ENCODE measurements around the gene CWH43. TPM values are rescaled to one million over a fixed set of nuclear protein-coding genes. Genes with fewer than 3 reads are reported as not detected.
"Not testable (repeated sequence)": the region's sequence is repeated elsewhere in the genome, so short reads cannot be mapped to it uniquely, and the experiment has no call there.

Gene CWH43
- total and polyA plus RNA-seq, 10 donors, result not detected

DNA sequence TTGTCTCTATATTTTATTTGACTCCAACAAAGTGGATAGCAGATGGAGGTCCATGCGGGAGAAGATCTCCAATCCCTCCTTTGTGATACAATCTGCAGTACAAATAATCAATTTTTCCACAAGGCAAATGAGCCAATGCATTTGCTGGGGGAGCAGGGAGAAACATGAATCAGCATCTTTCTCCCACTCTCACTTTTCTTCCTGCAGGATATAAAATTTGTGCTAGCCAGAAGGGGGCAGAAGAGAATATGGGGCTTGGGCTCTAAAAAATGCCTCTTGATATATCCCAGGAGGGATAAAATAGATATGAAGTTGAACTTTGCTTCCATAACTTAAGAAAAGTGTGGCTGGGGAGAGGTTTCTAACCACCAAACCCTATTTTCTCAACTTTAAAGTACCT, 38.3 kb upstream of the CWH43 start:
- intact Hi-C loops (cut with DNase I; ENCODE audit: low total_unique reads), result no loop called here
- no peaks in the 10 kb centered on the region for H3K4me1 ChIP-seq
- peaks cover 0 to 14% (median 8%) of the 10 kb centered on the region in 8 donors for H3K9me3 ChIP-seq
- H3K4me3 ChIP-seq, result no peak overlapping the region
- no peak for DNase-seq
- TF ChIP-seq, protein P1, sequence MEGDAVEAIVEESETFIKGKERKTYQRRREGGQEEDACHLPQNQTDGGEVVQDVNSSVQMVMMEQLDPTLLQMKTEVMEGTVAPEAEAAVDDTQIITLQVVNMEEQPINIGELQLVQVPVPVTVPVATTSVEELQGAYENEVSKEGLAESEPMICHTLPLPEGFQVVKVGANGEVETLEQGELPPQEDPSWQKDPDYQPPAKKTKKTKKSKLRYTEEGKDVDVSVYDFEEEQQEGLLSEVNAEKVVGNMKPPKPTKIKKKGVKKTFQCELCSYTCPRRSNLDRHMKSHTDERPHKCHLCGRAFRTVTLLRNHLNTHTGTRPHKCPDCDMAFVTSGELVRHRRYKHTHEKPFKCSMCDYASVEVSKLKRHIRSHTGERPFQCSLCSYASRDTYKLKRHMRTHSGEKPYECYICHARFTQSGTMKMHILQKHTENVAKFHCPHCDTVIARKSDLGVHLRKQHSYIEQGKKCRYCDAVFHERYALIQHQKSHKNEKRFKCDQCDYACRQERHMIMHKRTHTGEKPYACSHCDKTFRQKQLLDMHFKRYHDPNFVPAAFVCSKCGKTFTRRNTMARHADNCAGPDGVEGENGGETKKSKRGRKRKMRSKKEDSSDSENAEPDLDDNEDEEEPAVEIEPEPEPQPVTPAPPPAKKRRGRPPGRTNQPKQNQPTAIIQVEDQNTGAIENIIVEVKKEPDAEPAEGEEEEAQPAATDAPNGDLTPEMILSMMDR (IDR thresholded peaks at IDR 0.05 in 8 of 11, conservative IDR thresholded peaks at IDR 0.05 in 3 of 11), result no peak
- TF ChIP-seq POLR2A (IDR thresholded peaks at IDR 0.05) (no peak), POLR2AphosphoS5 (IDR thresholded peaks at IDR 0.05) (no peak)
- WGBS, 5 donors, result 83 to 97% (median 94%) methylated on average over 1 of the region's 1 CpG
- H3K27me3 ChIP-seq (replicated peaks in 1 of 7), result no peaks in the 10 kb centered on the region
- no peak overlapping the region for H3K27ac ChIP-seq
- H3K36me3 ChIP-seq, result no peaks in the 10 kb centered on the region

GRCh38 chr4:48949086-48949485, 37.0 kb upstream of the CWH43 start:
- DNase-seq, result no peak
- TF ChIP-seq, protein P1 (IDR thresholded peaks at IDR 0.05 in 8 of 11, conservative IDR thresholded peaks at IDR 0.05 in 3 of 11), result no peak
- TF ChIP-seq POLR2A (IDR thresholded peaks at IDR 0.05), result no peak
- no peak for TF ChIP-seq POLR2AphosphoS5 (IDR thresholded peaks at IDR 0.05)
- Histone ChIP-seq H3K4me3 (no peak overlapping the region), H3K36me3 (no peaks in the 10 kb centered on the region), H3K27ac (no peak overlapping the region), H3K9me3 (peaks cover 0 to 16% (median 8%) of the 10 kb centered on the region in 8 donors), H3K27me3 (replicated peaks in 1 of 7) (no peaks in the 10 kb centered on the region), H3K4me1 (no peaks in the 10 kb centered on the region)
- intact Hi-C loops (cut with DNase I; ENCODE audit: low total_unique reads), result no loop called here

- intact Hi-C loops (cut with DNase I; ENCODE audit: low total_unique reads), result no loop called here
- peaks cover 0 to 16% (median 8%) of the 10 kb centered on the region in 8 donors for H3K9me3 ChIP-seq
- no peak overlapping the region for H3K4me3 ChIP-seq
- no peak for DNase-seq
- H3K27ac ChIP-seq, result no peak overlapping the region
- no peaks in the 10 kb centered on the region for H3K27me3 ChIP-seq (replicated peaks in 1 of 7)
- WGBS, 5 donors, result 76 to 89% (median 83%) methylated on average over 4 of the region's 4 CpGs
- no peak for TF ChIP-seq POLR2AphosphoS5 (IDR thresholded peaks at IDR 0.05)
- TF ChIP-seq, protein P1 (IDR thresholded peaks at IDR 0.05 in 8 of 11, conservative IDR thresholded peaks at IDR 0.05 in 3 of 11), result no peak
- no peak for TF ChIP-seq POLR2A (IDR thresholded peaks at IDR 0.05)
- H3K36me3 ChIP-seq, result no peaks in the 10 kb centered on the region
- H3K4me1 ChIP-seq, result no peaks in the 10 kb centered on the region
These were observed 36.4 kb upstream of the CWH43 start for GRCh38 chr4:48949518-48950219.

DNA sequence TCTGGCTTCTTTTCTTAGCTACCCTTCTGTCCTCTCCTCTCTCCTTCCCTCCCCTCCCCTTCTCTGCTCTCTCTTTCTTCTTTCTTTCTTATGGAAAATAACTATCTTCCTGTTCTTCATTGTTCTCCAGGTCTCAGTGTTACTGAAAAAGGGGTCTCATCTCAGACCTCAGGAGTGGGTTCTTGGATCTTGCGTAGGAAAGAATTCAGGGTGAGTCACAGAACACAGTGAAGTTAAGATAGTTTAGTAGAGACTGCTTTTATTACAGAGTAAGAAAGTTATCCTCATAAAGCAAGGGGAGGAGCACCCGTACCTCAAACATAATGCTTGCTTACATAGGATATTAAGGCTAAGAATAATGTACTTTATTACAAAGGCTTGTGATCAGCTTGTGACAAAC, 31.8 kb upstream of the CWH43 start:
- no peak for TF ChIP-seq POLR2AphosphoS5 (IDR thresholded peaks at IDR 0.05)
- TF ChIP-seq, protein P1 (IDR thresholded peaks at IDR 0.05 in 8 of 11, conservative IDR thresholded peaks at IDR 0.05 in 3 of 11), result no peak
- TF ChIP-seq POLR2A (IDR thresholded peaks at IDR 0.05), result no peak
- DNase-seq, result no peak
- intact Hi-C loops (cut with DNase I; ENCODE audit: low total_unique reads), result no loop called here
- 88 to 100% (median 95%) methylated on average over 2 of the region's 2 CpGs for WGBS, 5 donors
- Histone ChIP-seq H3K4me1 (no peaks in the 10 kb centered on the region), H3K9me3 (peaks cover 0 to 16% (median 8%) of the 10 kb centered on the region in 8 donors), H3K4me3 (no peak overlapping the region), H3K27me3 (replicated peaks in 1 of 7) (no peaks in the 10 kb centered on the region), H3K27ac (no peak overlapping the region), H3K36me3 (no peaks in the 10 kb centered on the region)

DNA sequence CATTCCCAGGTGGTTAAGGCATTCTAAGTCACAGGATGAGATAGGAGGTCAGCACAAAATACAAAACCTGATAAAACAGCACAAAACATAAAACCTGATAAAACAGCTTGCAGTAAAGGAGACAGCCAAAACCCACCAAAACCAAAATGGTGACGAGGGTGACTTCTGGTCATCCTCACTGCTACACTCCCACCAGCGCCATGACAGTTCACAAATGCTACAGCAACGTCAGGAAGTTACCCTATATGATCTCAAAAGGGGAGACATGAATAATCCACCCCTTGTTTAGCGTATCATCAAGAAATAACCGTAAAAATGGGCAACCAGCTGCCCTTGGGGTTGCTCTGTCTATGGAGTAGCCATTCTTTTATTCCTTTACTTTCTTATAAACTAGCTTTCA, 28.7 kb upstream of the CWH43 start:
- H3K36me3 ChIP-seq; H3K27ac ChIP-seq; H3K4me3 ChIP-seq; DNase-seq; H3K9me3 ChIP-seq; intact Hi-C loops (cut with DNase I; ENCODE audit: low total_unique reads); H3K27me3 ChIP-seq (replicated peaks in 1 of 7); H3K4me1 ChIP-seq: not testable (repeated sequence)
- WGBS, 5 donors, result 76 to 88% (median 85%) methylated on average over 5 of the region's 5 CpGs

Measured in spleen (tissue), 11 donors.